Nephron (organoid): ENCODE measurements around the gene FLNA.

ENCODE experiments used
- H3K27ac Mint-ChIP-seq, 3 experiments: 2 replicates each; pipeline ENCODE4 v1.8.0; 2020; ENCODE audit warnings: mixed read lengths in 3 of 3, mild to moderate bottlenecking in 2 of 3, moderate library complexity in 1 of 3
- H3K27me3 Mint-ChIP-seq: 2 replicates; pipeline ENCODE4 v1.8.0; 2021; ENCODE audit warnings: low read depth, mild to moderate bottlenecking, moderate library complexity, mixed read lengths
- H3K36me3 Mint-ChIP-seq: 2 replicates; pipeline ENCODE4 v1.8.0; 2020; ENCODE audit warnings: low read depth, mixed read lengths
- H3K4me1 Mint-ChIP-seq: 2 replicates; pipeline ENCODE4 v1.8.0; 2020; ENCODE audit warnings: mixed read lengths
- H3K4me3 Mint-ChIP-seq, 3 experiments: 2 replicates each; pipeline ENCODE4 v1.8.0; 2020; ENCODE audit warnings: mild to moderate bottlenecking in 3 of 3, mixed read lengths in 3 of 3, moderate library complexity in 2 of 3
- H3K9me3 Mint-ChIP-seq: 2 replicates; pipeline ENCODE4 v1.8.0; 2020; ENCODE audit warnings: mixed read lengths
- CTCF ChIP-seq, 3 experiments: fragments of 200-600 bp; sonication (generic); IDR thresholded peaks; one replicate each; pipeline ENCODE4 v1.5.0; 2021; ENCODE audit warnings: antibody characterized with exemption in 3 of 3; ENCODE audit not compliant: unreplicated experiment in 3 of 3

The FLNA gene

GRCh38 chrX:154372612-154373022, 1.8 kb downstream of the FLNA start:
- peaks cover 10% of the 10 kb centered on the region for H3K9me3 Mint-ChIP-seq
- H3K36me3 Mint-ChIP-seq, result peaks cover 7% of the 10 kb centered on the region
- H3K4me3 Mint-ChIP-seq, result peak overlapping the region; percentile 75 to 87 (median 87)
- H3K27ac Mint-ChIP-seq, result peak overlapping the region; percentile 70 to 94 (median 90)
- H3K27me3 Mint-ChIP-seq, result no peaks in the 10 kb centered on the region
- no peak for TF ChIP-seq CTCF (IDR thresholded peaks at IDR 0.05; ENCODE audit: unreplicated experiment in 3 of 3)
- peaks cover 5% of the 10 kb centered on the region for H3K4me1 Mint-ChIP-seq

DNA sequence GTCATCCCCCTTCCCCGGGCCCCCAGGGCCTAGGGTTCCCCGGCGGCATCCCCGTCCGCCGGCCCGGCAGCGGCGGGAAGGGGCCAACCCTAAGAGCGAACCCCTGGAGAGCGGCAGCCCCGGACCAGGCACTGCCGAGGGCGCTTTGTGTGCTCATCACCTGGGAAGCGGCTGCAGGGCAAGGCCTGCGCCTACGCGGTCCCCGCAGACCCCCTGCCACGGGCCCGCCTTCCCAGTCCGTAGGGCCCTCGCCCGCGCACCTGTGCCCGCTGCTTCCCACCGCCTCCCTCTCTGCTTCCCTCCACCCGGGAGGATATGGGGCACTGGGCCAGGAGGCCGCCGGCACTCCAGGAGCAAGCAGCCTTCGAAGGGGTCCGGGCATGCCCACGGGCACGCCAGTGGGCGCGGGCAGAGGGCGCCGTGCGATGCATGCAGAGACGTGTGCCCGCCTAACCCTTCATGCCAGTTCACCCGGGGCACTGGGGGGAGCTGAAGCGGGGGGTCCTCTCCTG, 2.6 kb downstream of the FLNA start:
- Mint-ChIP-seq H3K27me3 (no peaks in the 10 kb centered on the region), H3K4me3 (peak overlapping the region; percentile 84 to 87 (median 87)), H3K36me3 (peaks cover 11% of the 10 kb centered on the region), H3K4me1 (peaks cover 5% of the 10 kb centered on the region), H3K9me3 (peaks cover 10% of the 10 kb centered on the region), H3K27ac (no peak overlapping the region)
- TF ChIP-seq CTCF (IDR thresholded peaks at IDR 0.05; ENCODE audit: unreplicated experiment in 3 of 3), result no peak

- no peaks in the 10 kb centered on the region for H3K27me3 Mint-ChIP-seq
- H3K36me3 Mint-ChIP-seq, result peaks cover 12% of the 10 kb centered on the region
- H3K9me3 Mint-ChIP-seq, result peaks cover 10% of the 10 kb centered on the region
- no peak for TF ChIP-seq CTCF (IDR thresholded peaks at IDR 0.05; ENCODE audit: unreplicated experiment in 3 of 3)
- peak overlapping the region; percentile 84 to 90 (median 88) for H3K4me3 Mint-ChIP-seq
- H3K4me1 Mint-ChIP-seq, result peaks cover 5% of the 10 kb centered on the region
- peak overlapping the region; percentile 51 to 86 (median 75) for H3K27ac Mint-ChIP-seq
These were observed 3.2 kb downstream of the FLNA start for GRCh38 chrX:154371017-154371788.

- H3K27me3 Mint-ChIP-seq, result no peaks in the 10 kb centered on the region
- peak overlapping the region; percentile 89 to 97 (median 95) for H3K4me3 Mint-ChIP-seq
- H3K36me3 Mint-ChIP-seq, result peaks cover 15% of the 10 kb centered on the region
- TF ChIP-seq CTCF (IDR thresholded peaks at IDR 0.05; ENCODE audit: unreplicated experiment in 3 of 3), result no peak
- H3K9me3 Mint-ChIP-seq, result peaks cover 10% of the 10 kb centered on the region
- peaks cover 5% of the 10 kb centered on the region for H3K4me1 Mint-ChIP-seq
- peak overlapping the region; percentile 94 to 97 (median 97) for H3K27ac Mint-ChIP-seq
These were observed 4.0 kb downstream of the FLNA start for GRCh38 chrX:154370300-154371016.

GRCh38 chrX:154369449-154370299, 4.8 kb downstream of the FLNA start:
- H3K9me3 Mint-ChIP-seq, result peaks cover 5% of the 10 kb centered on the region
- no peak for TF ChIP-seq CTCF (IDR thresholded peaks at IDR 0.05; ENCODE audit: unreplicated experiment in 3 of 3)
- peaks cover 5% of the 10 kb centered on the region for H3K4me1 Mint-ChIP-seq
- H3K27me3 Mint-ChIP-seq, result no peaks in the 10 kb centered on the region
- peaks cover 19% of the 10 kb centered on the region for H3K36me3 Mint-ChIP-seq
- peak overlapping the region; percentile 89 to 97 (median 95) for H3K4me3 Mint-ChIP-seq
- H3K27ac Mint-ChIP-seq, result peak overlapping the region; percentile 94 to 97 (median 97)
